Stimulated activated CD8-positive, alpha-beta memory T cell treated with anti-CD3 and anti-CD28 coated beads, Interleukin-2, amount 100 ng/mL, for 48 hours (primary cell): ENCODE measurements around the gene IL19.
"Not testable (repeated sequence)": the region's sequence is repeated elsewhere in the genome, so short reads cannot be mapped to it uniquely, and the experiment has no call there.

Source experiments
- DNase-seq, 2 donors: peaks; one replicate each; pipeline ENCODE4 v3.0.0-alpha.2; 2020; ENCODE audit warnings: low read depth in 2 of 2

Gene IL19

DNA sequence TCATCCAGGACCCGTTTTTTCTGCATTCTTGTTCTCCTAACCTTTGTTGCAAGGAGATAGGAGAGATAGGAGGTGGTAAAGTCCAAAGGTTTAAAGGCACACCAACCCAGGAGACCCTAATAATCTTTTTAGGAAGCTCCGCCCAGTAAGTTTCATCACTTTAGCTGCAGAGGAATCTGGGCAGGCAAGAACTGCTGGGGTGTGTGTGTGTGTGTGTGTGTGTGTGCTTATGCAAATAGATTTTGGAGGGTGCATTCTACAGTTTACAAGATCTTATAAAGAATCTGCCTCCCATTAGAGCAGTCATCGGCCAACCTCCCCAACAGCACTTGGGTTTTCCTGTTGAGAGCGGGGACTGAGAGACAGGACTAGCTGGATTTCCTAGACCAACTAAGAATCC, 5.7 kb downstream of the IL19 start:
- DNase-seq = no peak

DNA sequence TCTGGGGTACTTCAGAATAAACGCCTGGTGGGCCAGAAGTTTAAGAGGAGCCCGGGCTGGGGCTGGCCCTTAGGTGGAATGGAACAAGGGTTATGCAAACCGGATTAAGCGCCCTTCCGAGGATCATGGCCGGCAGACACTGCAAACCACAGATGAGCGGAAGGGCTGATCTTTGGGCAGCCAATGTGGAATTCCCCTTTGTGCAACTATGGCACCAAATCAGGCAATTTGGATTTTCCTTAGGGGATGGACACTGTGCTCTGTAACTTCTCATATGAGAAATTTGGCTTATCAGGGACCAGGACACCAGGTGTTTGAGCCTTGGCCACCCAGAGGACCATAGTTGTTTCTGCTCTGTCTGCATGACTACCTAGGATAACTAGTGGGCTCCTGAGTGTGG, 7.5 kb downstream of the IL19 start:
- DNase-seq = no peak

DNA sequence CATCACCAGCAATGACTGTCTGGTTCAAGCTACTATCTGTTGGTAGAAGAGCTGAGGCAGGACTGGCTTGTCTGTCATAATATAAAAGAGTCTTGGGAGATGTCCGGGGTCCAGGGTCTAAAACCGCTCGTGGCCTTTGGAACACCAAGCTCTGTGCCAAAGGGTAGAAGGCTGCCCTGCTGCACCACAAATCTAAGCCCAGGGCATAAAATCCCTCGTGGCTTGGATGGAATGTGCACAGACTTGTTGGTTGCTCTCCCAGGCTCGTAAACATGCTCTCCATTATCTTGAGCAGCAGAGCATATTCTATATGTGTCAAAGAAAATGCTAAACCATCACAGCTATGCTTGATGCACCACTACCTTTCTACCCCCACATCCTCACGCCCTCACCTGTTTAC, 8.3 kb downstream of the IL19 start:
- not testable (repeated sequence) for DNase-seq

DNA sequence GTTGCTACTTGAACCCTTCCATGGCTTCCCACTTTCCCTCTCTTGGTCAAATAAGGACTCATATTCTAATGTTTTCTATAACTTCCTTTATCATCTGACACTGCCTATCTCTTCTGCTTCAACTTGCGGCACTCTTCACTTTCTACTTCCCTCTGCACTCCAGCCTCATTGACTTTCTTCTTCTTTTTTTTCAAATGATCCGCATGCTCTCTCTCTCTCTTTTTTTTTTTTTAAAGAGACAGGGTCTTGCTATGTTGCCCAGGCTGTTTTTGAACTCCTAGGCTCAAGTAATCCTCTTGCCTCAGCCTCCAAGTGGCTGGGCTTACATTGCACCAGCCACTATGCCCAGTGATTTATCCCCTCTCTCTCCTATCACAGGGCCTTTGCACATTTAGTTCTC, 9.1 kb downstream of the IL19 start:
- no peak for DNase-seq

DNA sequence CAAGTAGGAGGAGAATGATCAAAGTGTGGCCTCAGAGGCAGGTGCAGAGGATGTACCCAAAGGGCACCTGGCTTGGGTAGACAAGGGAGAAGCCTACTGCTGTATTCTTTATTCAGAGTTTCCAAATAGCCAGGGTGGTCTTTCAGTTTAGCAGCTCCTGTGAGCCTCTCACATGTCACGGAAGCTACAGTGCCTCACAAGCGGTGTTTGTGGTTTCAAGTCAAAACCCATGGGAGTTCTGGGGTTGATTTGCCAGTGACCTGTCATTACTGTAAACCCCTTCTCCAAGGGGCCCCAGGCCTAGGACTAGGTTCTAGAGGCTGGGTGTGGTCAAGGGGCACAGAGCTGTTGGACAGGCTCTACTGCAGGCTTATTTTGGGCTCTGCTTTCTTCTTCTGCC, 11.9 kb downstream of the IL19 start:
- no peak for DNase-seq

- DNase-seq = no peak
Measured at GRCh38 chr1:206783506-206783905, 12.9 kb downstream of the IL19 start.

- peak; percentile 82 for DNase-seq
Measured at GRCh38 chr1:206784471-206784903, 13.9 kb downstream of the IL19 start.

GRCh38 chr1:206785182-206785765, 14.7 kb downstream of the IL19 start:
- no peak for DNase-seq

GRCh38 chr1:206786212-206786886, 15.8 kb downstream of the IL19 start:
- no peak for DNase-seq

DNA sequence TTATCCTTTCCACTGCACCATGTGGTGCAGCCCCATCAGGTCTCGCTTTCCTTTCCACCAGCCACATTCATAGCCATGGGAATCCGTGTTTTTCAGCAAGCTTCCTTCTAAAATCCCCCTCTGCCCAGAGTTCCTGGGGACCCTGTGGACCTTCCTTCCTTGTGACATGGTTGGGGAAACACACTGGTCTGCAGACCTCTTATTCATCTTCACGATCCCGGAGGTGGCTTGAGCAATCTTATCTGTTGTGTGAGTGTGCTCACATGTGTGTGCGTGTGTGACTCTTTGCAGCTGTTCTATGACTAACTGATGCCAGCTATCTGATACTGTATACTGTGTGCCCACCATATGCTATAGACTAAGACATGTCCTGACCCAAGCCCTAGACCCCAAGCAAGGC, 17.3 kb downstream of the IL19 start:
- no peak for DNase-seq

- no peak for DNase-seq
Measured at GRCh38 chr1:206788487-206789050, 18.0 kb downstream of the IL19 start.

GRCh38 chr1:206790502-206791250, 20.1 kb downstream of the IL19 start:
- no peak for DNase-seq

GRCh38 chr1:206792939-206793607, 22.5 kb downstream of the IL19 start:
- DNase-seq = peak in 1 of 2 donors; percentile 48

GRCh38 chr1:206793620-206794019, 23.0 kb downstream of the IL19 start:
- DNase-seq = no peak

DNA sequence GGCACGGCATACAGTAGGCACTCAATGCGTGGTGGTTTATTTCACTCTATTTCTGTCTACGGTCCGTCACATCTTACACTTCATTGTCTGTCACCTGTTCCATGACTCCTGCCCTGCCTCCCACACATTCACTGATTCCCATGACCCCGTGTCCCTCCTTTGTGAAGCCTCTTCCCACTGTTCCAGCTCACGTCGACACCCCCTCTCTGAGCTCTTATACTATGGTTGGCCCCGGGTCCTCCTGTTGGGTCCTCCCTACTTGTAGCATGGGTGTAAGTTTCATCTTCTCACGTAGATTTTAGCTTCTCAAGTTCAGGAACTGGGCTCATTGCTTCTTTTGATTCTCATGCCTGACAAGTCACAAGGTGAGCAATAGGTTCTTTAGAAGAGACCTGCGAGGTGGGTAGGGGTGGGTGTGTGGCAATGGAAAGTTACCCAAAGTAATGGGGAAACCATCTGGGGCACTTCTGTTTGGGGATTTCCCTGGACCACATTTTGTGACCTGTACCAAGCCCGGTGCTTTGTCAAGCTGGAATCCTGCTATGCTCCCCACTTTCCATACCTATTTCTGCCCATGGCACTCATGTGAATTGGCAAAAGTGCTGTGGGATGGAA, 23.8 kb downstream of the IL19 start:
- DNase-seq = no peak

DNA sequence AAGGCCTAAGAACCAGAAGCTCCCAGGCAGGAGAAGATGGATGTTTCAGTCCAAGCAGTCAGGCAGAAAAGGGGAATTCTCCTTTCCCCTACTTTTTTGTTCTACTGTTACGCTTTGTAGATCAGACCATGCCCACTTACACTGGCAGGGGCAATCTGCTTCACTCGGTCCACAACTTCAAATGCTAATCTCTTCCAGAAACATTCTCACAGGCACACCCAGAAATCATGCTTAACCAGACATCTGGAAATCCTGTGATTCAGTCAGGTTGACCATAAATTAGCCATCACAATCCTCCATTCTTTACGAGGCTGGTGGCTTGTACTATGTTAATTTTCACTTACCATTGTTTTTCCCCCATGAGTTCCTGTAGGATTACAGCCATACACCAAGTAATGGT, 25.5 kb downstream of the IL19 start:
- no peak for DNase-seq

DNA sequence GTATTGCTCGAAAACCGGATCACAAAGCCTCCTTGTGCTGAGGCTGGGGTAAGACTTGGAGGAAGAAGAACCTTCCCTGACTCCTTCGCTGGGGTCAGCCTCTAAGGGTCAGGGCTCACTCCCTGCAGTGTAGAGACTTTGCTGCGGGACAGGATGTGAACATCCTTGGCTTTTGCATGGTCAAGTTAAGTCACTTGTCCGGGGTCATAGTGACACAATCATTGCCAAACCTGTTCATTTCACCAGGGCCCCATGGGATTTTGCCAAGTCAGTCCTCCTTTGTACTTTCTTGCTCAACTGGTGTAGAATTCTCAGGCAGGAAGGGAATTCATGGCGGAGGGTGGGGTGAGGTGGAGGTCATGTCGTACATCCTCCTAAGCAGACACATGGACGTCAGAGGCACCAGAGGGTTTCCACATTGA, 26.4 kb downstream of the IL19 start:
- no peak for DNase-seq

GRCh38 chr1:206797534-206798383, 27.2 kb downstream of the IL19 start:
- no peak for DNase-seq

GRCh38 chr1:206798384-206798996, 27.9 kb downstream of the IL19 start:
- no peak for DNase-seq

DNA sequence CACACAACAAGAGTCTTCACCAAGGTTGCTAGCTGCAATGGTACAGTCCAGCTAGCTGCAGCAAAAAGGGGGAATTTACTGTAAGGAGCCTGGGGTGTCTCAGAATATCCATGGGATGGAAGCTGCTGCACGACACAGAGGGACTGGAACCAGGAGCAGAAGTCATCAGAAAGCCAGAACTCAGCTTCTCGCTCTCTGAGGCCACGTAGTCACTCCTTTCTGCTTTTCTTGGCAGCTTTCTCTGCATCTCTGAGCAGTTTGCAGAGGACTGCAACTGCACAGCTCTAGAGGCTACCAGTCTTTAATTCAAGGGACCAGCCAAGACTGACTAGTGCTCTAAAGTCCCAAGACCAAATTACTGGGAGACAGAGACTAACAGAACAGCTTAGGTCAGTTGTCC, 28.7 kb downstream of the IL19 start:
- no peak for DNase-seq
